IMR-90 (cell line): ENCODE results near the gene BCAS1. TPM values are rescaled to one million over a fixed set of nuclear protein-coding genes. Genes with fewer than 3 reads are reported as not detected.

ENCODE experiments used
- ATAC-seq: fragments of 200-7000 bp; cut with Tn5 transposase; 2 replicates; pipeline ENCODE4 v1.9.1; 2020; ENCODE audit warnings: low read depth, mild to moderate bottlenecking, moderate library complexity
- BruUV-seq: library from RNA; stranded (reverse); fragments of 400-500 nt; replicated peaks from 2 replicates; lab custom pipeline; 2021; lab: Mats Ljungman, UMichigan
- CTCF ChIA-PET: fragments of 300-600 bp; formaldehyde crosslinking; extraction: SDS; loops from one replicate; lab custom pipeline; 2021; ENCODE audit warnings: antibody characterized with exemption; lab: Yijun Ruan, JAX
- POLR2A ChIA-PET: fragments of 300-600 bp; sonication (Branson Sonifier 250); formaldehyde crosslinking; loops from one replicate; lab custom pipeline; 2022; ENCODE audit warnings: antibody characterized with exemption; ENCODE audit not compliant: unreplicated experiment; lab: Charles Lee
- DNase-seq: peaks from one replicate; pipeline ENCODE4 v3.0.0; 2013
- H2AFZ ChIP-seq: replicated peaks from 2 replicates; pipeline ENCODE3; 2013; ENCODE audit warnings: low read length, mild to moderate bottlenecking; ENCODE audit not compliant: poor library complexity
- H2AK5ac ChIP-seq: 2 replicates; pipeline ENCODE4 v1.6.1; 2013; ENCODE audit warnings: low read depth, low read length, inconsistent platforms
- H2AK9ac ChIP-seq: replicated peaks from 2 replicates; pipeline ENCODE3; 2013; ENCODE audit warnings: mild to moderate bottlenecking, low read depth, low read length, moderate library complexity; ENCODE audit not compliant: poor library complexity
- H2BK120ac ChIP-seq: 2 replicates; pipeline ENCODE4 v1.6.1; 2013; ENCODE audit warnings: low read depth, low read length, inconsistent platforms
- H2BK15ac ChIP-seq: 3 replicates; pipeline ENCODE4 v1.6.1; 2013; ENCODE audit warnings: low read depth, low read length, inconsistent platforms
- H2BK20ac ChIP-seq: 2 replicates; pipeline ENCODE4 v1.6.1; 2013; ENCODE audit warnings: low read depth, mild to moderate bottlenecking, inconsistent platforms, low read length, moderate library complexity
- H2BK5ac ChIP-seq: 2 replicates; pipeline ENCODE4 v1.6.1; 2013; ENCODE audit warnings: mild to moderate bottlenecking, low read depth, low read length, inconsistent platforms; ENCODE audit not compliant: poor library complexity, severe bottlenecking
- H3K14ac ChIP-seq: replicated peaks from 2 replicates; pipeline ENCODE4 v1.6.1; 2013; ENCODE audit warnings: low read depth, low read length, inconsistent platforms
- H3K18ac ChIP-seq: 2 replicates; pipeline ENCODE4 v1.6.1; 2013; ENCODE audit warnings: low read depth, low read length, control low read depth
- H3K23ac ChIP-seq: 2 replicates; pipeline ENCODE4 v1.6.1; 2013; ENCODE audit warnings: low read depth, low read length, inconsistent platforms
- H3K27ac ChIP-seq: 2 replicates; pipeline ENCODE4 v1.5.1; 2013; ENCODE audit warnings: mild to moderate bottlenecking, control low read depth, low read length; ENCODE audit not compliant: insufficient read depth
- H3K27me3 ChIP-seq: 2 replicates; pipeline ENCODE4 v1.6.1; 2013; ENCODE audit warnings: low read length; ENCODE audit not compliant: control insufficient read depth, insufficient read depth
- H3K36me3 ChIP-seq: 2 replicates; pipeline ENCODE4 v1.6.1; 2013; ENCODE audit warnings: low read length, mixed read lengths; ENCODE audit not compliant: control insufficient read depth, insufficient read depth
- H3K4ac ChIP-seq: 2 replicates; pipeline ENCODE4 v1.6.1; 2013; ENCODE audit warnings: low read depth, low read length, inconsistent platforms
- H3K4me1 ChIP-seq: 2 replicates; pipeline ENCODE4 v1.6.1; 2013; ENCODE audit warnings: low read length, mixed read lengths; ENCODE audit not compliant: control insufficient read depth, insufficient read depth
- H3K4me2 ChIP-seq: 2 replicates; pipeline ENCODE4 v1.6.1; 2013; ENCODE audit warnings: low read depth, mild to moderate bottlenecking, control low read depth, low read length, moderate library complexity
- H3K4me3 ChIP-seq: 2 replicates; pipeline ENCODE4 v1.5.1; 2013; ENCODE audit warnings: low read depth, mild to moderate bottlenecking, control low read depth, low read length, moderate library complexity; ENCODE audit not compliant: insufficient read depth
- H3K56ac ChIP-seq: 2 replicates; pipeline ENCODE4 v1.6.1; 2013; ENCODE audit warnings: low read length, inconsistent platforms; ENCODE audit not compliant: insufficient read depth; ENCODE audit errors: extremely low read depth
- H3K79me1 ChIP-seq, 2 experiments: 2 replicates each; pipeline ENCODE4 v1.6.1; 2013; ENCODE audit warnings: low read length in 2 of 2, inconsistent platforms in 1 of 2, low read depth in 1 of 2
- H3K9ac ChIP-seq: 2 replicates; pipeline ENCODE4 v1.6.1; 2013; ENCODE audit warnings: low read depth, low read length, control low read depth
- H3K9me1 ChIP-seq: 2 replicates; pipeline ENCODE4 v1.6.1; 2013; ENCODE audit warnings: low read length, inconsistent platforms; ENCODE audit not compliant: insufficient read depth
- H3K9me3 ChIP-seq: 2 replicates; pipeline ENCODE4 v1.6.1; 2013; ENCODE audit warnings: low read length; ENCODE audit not compliant: control insufficient read depth, insufficient read depth
- H4K20me1 ChIP-seq: 2 replicates; pipeline ENCODE4 v1.6.1; 2013; ENCODE audit warnings: low read length, inconsistent platforms; ENCODE audit not compliant: insufficient read depth
- H4K5ac ChIP-seq: 2 replicates; pipeline ENCODE4 v1.6.1; 2013; ENCODE audit warnings: mild to moderate bottlenecking, low read depth, low read length, control low read depth
- H4K8ac ChIP-seq, 2 experiments: 2 replicates each; pipeline ENCODE4 v1.6.1; 2013; ENCODE audit warnings: low read depth in 2 of 2, low read length in 2 of 2, control low read depth in 1 of 2, inconsistent platforms in 1 of 2
- H4K91ac ChIP-seq: 2 replicates; pipeline ENCODE4 v1.6.1; 2013; ENCODE audit warnings: low read depth, low read length, inconsistent platforms; ENCODE audit not compliant: insufficient read depth
- BHLHE40 ChIP-seq: fragments of 150-350 bp; IDR thresholded peaks from 2 replicates; pipeline ENCODE4 v1.6.1; 2016; ENCODE audit warnings: mild to moderate bottlenecking, low read depth, low read length
- CEBPB ChIP-seq: IDR thresholded peaks from 2 replicates; pipeline ENCODE4 v1.6.1; 2012; ENCODE audit warnings: low read depth, low read length, improper control_type of control experiment
- CHD1 ChIP-seq: IDR thresholded peaks from 2 replicates; pipeline ENCODE4 v1.6.1; 2012; ENCODE audit warnings: low read depth, low read length, improper control_type of control experiment
- ELK1 ChIP-seq: fragments of 150-350 bp; IDR thresholded peaks from 2 replicates; pipeline ENCODE4 v1.6.1; 2016; ENCODE audit warnings: low read depth, mild to moderate bottlenecking, low read length, moderate library complexity, borderline replicate concordance
- FOS ChIP-seq: fragments of 150-350 bp; IDR thresholded peaks from 2 replicates; pipeline ENCODE4 v1.6.1; 2016; ENCODE audit warnings: low read depth, low read length
- MAFK ChIP-seq: IDR thresholded peaks from 2 replicates; pipeline ENCODE4 v1.6.1; 2012; ENCODE audit warnings: low read depth, low read length, improper control_type of control experiment
- MAZ ChIP-seq: IDR thresholded peaks from 2 replicates; pipeline ENCODE4 v1.6.1; 2012; ENCODE audit warnings: low read depth, mild to moderate bottlenecking, low read length, improper control_type of control experiment, moderate library complexity, borderline replicate concordance
- MXI1 ChIP-seq: IDR thresholded peaks from 2 replicates; pipeline ENCODE4 v1.6.1; 2012; ENCODE audit warnings: low read depth, mild to moderate bottlenecking, low read length, moderate library complexity, borderline replicate concordance
- NFE2L2 ChIP-seq: fragments of 150-350 bp; IDR thresholded peaks from 2 replicates; pipeline ENCODE4 v1.6.1; 2016; ENCODE audit warnings: low read depth, mild to moderate bottlenecking, low read length
- POLR2A ChIP-seq: IDR thresholded peaks from 2 replicates; pipeline ENCODE4 v1.6.1; 2012; ENCODE audit warnings: mild to moderate bottlenecking, low read depth, low read length
- RAD21 ChIP-seq: IDR thresholded peaks from 2 replicates; pipeline ENCODE4 v1.6.1; 2012; ENCODE audit warnings: low read length, improper control_type of control experiment
- RCOR1 ChIP-seq: IDR thresholded peaks from 2 replicates; pipeline ENCODE4 v1.6.1; 2012; ENCODE audit warnings: mild to moderate bottlenecking, low read length, improper control_type of control experiment; ENCODE audit not compliant: insufficient replicate concordance
- RFX5 ChIP-seq: IDR thresholded peaks from 2 replicates; pipeline ENCODE4 v1.8.0; 2012; ENCODE audit warnings: low read depth, mild to moderate bottlenecking, low read length, moderate library complexity
- SMC3 ChIP-seq: fragments of 150-350 bp; IDR thresholded peaks from 2 replicates; pipeline ENCODE4 v1.6.1; 2016; ENCODE audit warnings: low read depth, mild to moderate bottlenecking, antibody characterized with exemption, low read length, moderate library complexity
- WGBS, 2 experiments: methylation state at CpG; one replicate each; pipeline versions ENCODE4 v1.1.5 to v1.1.7; 2013; ENCODE audit warnings: missing lambda C conversion rate in 2 of 2; ENCODE audit not compliant: insufficient read length in 1 of 2; ENCODE audit errors: extremely low coverage in 2 of 2; 5-methylcytosine and 5-hydroxymethylcytosine counted together
- dilution Hi-C: fragments of 300-500 bp; cut with HindIII; formaldehyde crosslinking; loops from one replicate; pipeline ENCODE4 v1.14.3; 2018; ENCODE audit warnings: low sequenced_read_pairs; ENCODE audit not compliant: unreplicated experiment
- in situ Hi-C: fragments of 300-500 bp; cut with MboI; formaldehyde crosslinking; loops from 3 replicates; pipeline ENCODE4 v1.14.3; 2019; ENCODE audit warnings: low sequenced_read_pairs, inconsistent platforms, mixed read lengths
- intact Hi-C: fragments of 100-400 bp; cut with micrococcal nuclease; formaldehyde crosslinking; loops from 2 replicates; pipeline ENCODE4 v1.10.0; 2022
- polyA plus RNA-seq, 3 experiments: library from polyadenylated mRNA; depleted of rRNA; stranded (reverse); fragments of >200 nt; gene quantifications; 2 replicates each; pipeline ENCODE4 v1.2.3, GENCODE V29; 2012; ENCODE audit warnings: low replicate concordance in 1 of 3
- total RNA-seq: library from RNA; depleted of rRNA; stranded (reverse); fragments of >200 nt; gene quantifications from 2 replicates; pipeline ENCODE4 v1.2.3, GENCODE V29; 2012
- TF ChIP-seq, protein P1 (sequence below): conservative IDR thresholded peaks from 2 replicates; pipeline ENCODE4 v1.5.1; 2012; ENCODE audit warnings: mild to moderate bottlenecking, low read depth, low read length, improper control_type of control experiment

The BCAS1 gene
- total and polyA plus RNA-seq, 2 of the 4 experiments (the other 2 are of a cell fraction), result under 0.01 TPM; not detected in 1

DNA sequence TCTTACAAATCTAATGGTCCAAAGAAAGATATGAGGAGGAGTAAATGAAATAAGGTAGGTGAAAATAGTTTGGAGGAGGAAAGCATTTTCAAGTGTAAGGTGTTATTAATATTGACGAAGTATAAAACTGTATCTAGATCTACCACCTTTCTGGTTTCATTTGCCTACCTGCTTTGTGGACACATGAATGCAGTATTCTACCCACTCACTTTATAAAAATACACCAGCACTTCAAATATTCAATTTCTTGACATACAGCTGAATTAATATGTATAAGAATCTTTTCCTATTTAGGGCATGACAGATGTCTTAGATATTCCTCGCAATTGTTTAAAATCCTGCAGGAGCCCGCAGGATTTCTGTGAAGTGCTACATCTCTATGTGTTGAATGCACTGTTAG lies 108.0 kb downstream of the BCAS1 start:
- H3K18ac ChIP-seq, result no peak overlapping the region
- ATAC-seq (no peak), DNase-seq (no peak)
- H4K20me1 ChIP-seq, result no peaks in the 10 kb centered on the region
- no peak overlapping the region for H2BK15ac ChIP-seq
- no peak overlapping the region for H3K4me2 ChIP-seq
- in situ Hi-C loops, result no loop called here
- no peak overlapping the region for H3K27ac ChIP-seq
- H3K4ac ChIP-seq, result no peak overlapping the region
- no peak overlapping the region for H3K23ac ChIP-seq
- no peak overlapping the region for H2AK9ac ChIP-seq
- no peaks in the 10 kb centered on the region for H3K79me1 ChIP-seq
- H3K9me1 ChIP-seq, result no peaks in the 10 kb centered on the region
- no peak overlapping the region for H4K91ac ChIP-seq
- no peak overlapping the region for H3K4me3 ChIP-seq
- H3K14ac ChIP-seq, result no peak overlapping the region
- H3K9ac ChIP-seq, result no peak overlapping the region
- no peak overlapping the region for H2BK5ac ChIP-seq
- H3K56ac ChIP-seq, result no peak overlapping the region
- no TSS peak for BruUV-seq
- no peak overlapping the region for H2BK20ac ChIP-seq
- POLR2A ChIA-PET, result no interaction called here
- H2AK5ac ChIP-seq, result no peak overlapping the region
- no peaks in the 10 kb centered on the region for H3K36me3 ChIP-seq
- peaks cover 2% of the 10 kb centered on the region; the same call in 1 of the 2 replicates for H3K27me3 ChIP-seq
- intact Hi-C loops, result no loop called here
- WGBS, 2 experiments, result 100% methylated on average over 1 of the region's 3 CpGs; no CpG with 5 or more reads in 1 of the 2 experiments
- TF ChIP-seq RFX5, result no peak
- no peak for TF ChIP-seq MXI1
- no peak for TF ChIP-seq NFE2L2
- no peak for TF ChIP-seq CHD1
- TF ChIP-seq MAFK, result no peak
- no peak for TF ChIP-seq CEBPB
- TF ChIP-seq RCOR1, result no peak
- no peak for TF ChIP-seq RAD21
- no peak for TF ChIP-seq POLR2A
- TF ChIP-seq SMC3, result no peak
- TF ChIP-seq MAZ, result no peak
- no peak for TF ChIP-seq ELK1
- TF ChIP-seq, protein P1, sequence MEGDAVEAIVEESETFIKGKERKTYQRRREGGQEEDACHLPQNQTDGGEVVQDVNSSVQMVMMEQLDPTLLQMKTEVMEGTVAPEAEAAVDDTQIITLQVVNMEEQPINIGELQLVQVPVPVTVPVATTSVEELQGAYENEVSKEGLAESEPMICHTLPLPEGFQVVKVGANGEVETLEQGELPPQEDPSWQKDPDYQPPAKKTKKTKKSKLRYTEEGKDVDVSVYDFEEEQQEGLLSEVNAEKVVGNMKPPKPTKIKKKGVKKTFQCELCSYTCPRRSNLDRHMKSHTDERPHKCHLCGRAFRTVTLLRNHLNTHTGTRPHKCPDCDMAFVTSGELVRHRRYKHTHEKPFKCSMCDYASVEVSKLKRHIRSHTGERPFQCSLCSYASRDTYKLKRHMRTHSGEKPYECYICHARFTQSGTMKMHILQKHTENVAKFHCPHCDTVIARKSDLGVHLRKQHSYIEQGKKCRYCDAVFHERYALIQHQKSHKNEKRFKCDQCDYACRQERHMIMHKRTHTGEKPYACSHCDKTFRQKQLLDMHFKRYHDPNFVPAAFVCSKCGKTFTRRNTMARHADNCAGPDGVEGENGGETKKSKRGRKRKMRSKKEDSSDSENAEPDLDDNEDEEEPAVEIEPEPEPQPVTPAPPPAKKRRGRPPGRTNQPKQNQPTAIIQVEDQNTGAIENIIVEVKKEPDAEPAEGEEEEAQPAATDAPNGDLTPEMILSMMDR, result no peak
- no peak for TF ChIP-seq BHLHE40
- no peak for TF ChIP-seq FOS
- H2BK120ac ChIP-seq, result no peak overlapping the region
- H4K8ac ChIP-seq, result no peak overlapping the region
- no peaks in the 10 kb centered on the region for H3K9me3 ChIP-seq
- dilution Hi-C loops, result no loop called here
- no peak overlapping the region for H4K5ac ChIP-seq
- H2AFZ ChIP-seq, result no peak overlapping the region
- no peaks in the 10 kb centered on the region for H3K4me1 ChIP-seq
- CTCF ChIA-PET, result no interaction called here
